Epidermal melanocyte (primary cell): Measurements from ENCODE around the gene SLX4IP.

Experiments used
- DNase-seq: peaks from one replicate; pipeline ENCODE4 v3.0.0; 2011; ENCODE audit warnings: low spot score; ENCODE audit not compliant: insufficient read length

The SLX4IP gene

GRCh38 chr20:10495173-10495572 lies 60.1 kb downstream of the SLX4IP start:
- DNase-seq, result no peak

GRCh38 chr20:10496465-10496864 lies 61.4 kb downstream of the SLX4IP start:
- DNase-seq, result no peak

GRCh38 chr20:10497283-10497682 lies 62.2 kb downstream of the SLX4IP start:
- no peak for DNase-seq

GRCh38 chr20:10497791-10498190 lies 62.7 kb downstream of the SLX4IP start:
- no peak for DNase-seq

GRCh38 chr20:10498200-10498599 lies 63.1 kb downstream of the SLX4IP start:
- no peak for DNase-seq

- DNase-seq, result no peak
Observed at GRCh38 chr20:10501402-10501801, 66.3 kb downstream of the SLX4IP start.

GRCh38 chr20:10502098-10502526 lies 67.0 kb downstream of the SLX4IP start:
- DNase-seq, result no peak

- no peak for DNase-seq
Observed at GRCh38 chr20:10504608-10504993, 69.5 kb downstream of the SLX4IP start.

- no peak for DNase-seq
Observed at GRCh38 chr20:10504994-10505730, 70.1 kb downstream of the SLX4IP start.

GRCh38 chr20:10505827-10506226 lies 70.7 kb downstream of the SLX4IP start:
- DNase-seq, result no peak

- DNase-seq, result no peak
Observed at GRCh38 chr20:10507052-10507451, 71.9 kb downstream of the SLX4IP start.

GRCh38 chr20:10508060-10508459 lies 73.0 kb downstream of the SLX4IP start:
- no peak for DNase-seq

- no peak for DNase-seq
Observed at GRCh38 chr20:10508468-10509251, 73.6 kb downstream of the SLX4IP start.

- DNase-seq, result no peak
Observed at GRCh38 chr20:10509376-10509775, 74.3 kb downstream of the SLX4IP start.

- no peak for DNase-seq
Observed at GRCh38 chr20:10510216-10510615, 75.1 kb downstream of the SLX4IP start.

- no peak for DNase-seq
Observed at GRCh38 chr20:10511170-10511508, 76.0 kb downstream of the SLX4IP start.

- peak; percentile 47 for DNase-seq
Observed at GRCh38 chr20:10511509-10512251, 76.6 kb downstream of the SLX4IP start.

- no peak for DNase-seq
Observed at GRCh38 chr20:10513061-10513460, 78.0 kb downstream of the SLX4IP start.

- no peak for DNase-seq
Observed at GRCh38 chr20:10513931-10514575, 78.9 kb downstream of the SLX4IP start.

- DNase-seq, result no peak
Observed at GRCh38 chr20:10516529-10516928, 81.4 kb downstream of the SLX4IP start.

- no peak for DNase-seq
Observed at GRCh38 chr20:10519361-10520046, 84.4 kb downstream of the SLX4IP start.
